ENCODE data around the gene FAM181B.

GRCh38 chr11:82686211-82686610 lies 47.5 kb downstream of the FAM181B start:
- TF ChIP-seq, protein P1, sequence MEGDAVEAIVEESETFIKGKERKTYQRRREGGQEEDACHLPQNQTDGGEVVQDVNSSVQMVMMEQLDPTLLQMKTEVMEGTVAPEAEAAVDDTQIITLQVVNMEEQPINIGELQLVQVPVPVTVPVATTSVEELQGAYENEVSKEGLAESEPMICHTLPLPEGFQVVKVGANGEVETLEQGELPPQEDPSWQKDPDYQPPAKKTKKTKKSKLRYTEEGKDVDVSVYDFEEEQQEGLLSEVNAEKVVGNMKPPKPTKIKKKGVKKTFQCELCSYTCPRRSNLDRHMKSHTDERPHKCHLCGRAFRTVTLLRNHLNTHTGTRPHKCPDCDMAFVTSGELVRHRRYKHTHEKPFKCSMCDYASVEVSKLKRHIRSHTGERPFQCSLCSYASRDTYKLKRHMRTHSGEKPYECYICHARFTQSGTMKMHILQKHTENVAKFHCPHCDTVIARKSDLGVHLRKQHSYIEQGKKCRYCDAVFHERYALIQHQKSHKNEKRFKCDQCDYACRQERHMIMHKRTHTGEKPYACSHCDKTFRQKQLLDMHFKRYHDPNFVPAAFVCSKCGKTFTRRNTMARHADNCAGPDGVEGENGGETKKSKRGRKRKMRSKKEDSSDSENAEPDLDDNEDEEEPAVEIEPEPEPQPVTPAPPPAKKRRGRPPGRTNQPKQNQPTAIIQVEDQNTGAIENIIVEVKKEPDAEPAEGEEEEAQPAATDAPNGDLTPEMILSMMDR (CRISPR knock-in tag; IDR thresholded peaks at IDR 0.05), result no peak
- TF ChIP-seq ZBTB7A (CRISPR knock-in tag; IDR thresholded peaks at IDR 0.05) (no peak), ZNF512 (CRISPR knock-in tag; IDR thresholded peaks at IDR 0.05) (no peak)

All from HepG2 (cell line).